Measurements from ENCODE around the gene AIRE.

- no peak for TF ChIP-seq POLR2A (IDR thresholded peaks at IDR 0.05)
- TF ChIP-seq, protein P1, sequence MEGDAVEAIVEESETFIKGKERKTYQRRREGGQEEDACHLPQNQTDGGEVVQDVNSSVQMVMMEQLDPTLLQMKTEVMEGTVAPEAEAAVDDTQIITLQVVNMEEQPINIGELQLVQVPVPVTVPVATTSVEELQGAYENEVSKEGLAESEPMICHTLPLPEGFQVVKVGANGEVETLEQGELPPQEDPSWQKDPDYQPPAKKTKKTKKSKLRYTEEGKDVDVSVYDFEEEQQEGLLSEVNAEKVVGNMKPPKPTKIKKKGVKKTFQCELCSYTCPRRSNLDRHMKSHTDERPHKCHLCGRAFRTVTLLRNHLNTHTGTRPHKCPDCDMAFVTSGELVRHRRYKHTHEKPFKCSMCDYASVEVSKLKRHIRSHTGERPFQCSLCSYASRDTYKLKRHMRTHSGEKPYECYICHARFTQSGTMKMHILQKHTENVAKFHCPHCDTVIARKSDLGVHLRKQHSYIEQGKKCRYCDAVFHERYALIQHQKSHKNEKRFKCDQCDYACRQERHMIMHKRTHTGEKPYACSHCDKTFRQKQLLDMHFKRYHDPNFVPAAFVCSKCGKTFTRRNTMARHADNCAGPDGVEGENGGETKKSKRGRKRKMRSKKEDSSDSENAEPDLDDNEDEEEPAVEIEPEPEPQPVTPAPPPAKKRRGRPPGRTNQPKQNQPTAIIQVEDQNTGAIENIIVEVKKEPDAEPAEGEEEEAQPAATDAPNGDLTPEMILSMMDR (IDR thresholded peaks at IDR 0.05) = no peak
These were observed 4.8 kb downstream of the AIRE start for GRCh38 chr21:44290327-44291077.
